Tibial nerve (tissue), 4 donors: Measurements from ENCODE around the gene CLIP4. TPM values are rescaled to one million over a fixed set of nuclear protein-coding genes. Genes with fewer than 3 reads are reported as not detected.

Experiments
- DNase-seq, 2 donors: peaks; one replicate each; pipeline ENCODE4 v3.0.0-alpha.2; 2019; ENCODE audit warnings: low spot score in 2 of 2
- H3K27ac ChIP-seq, 4 donors: fragments of 200-600 bp; sonication (generic) in 3 of 4; one replicate each; pipeline ENCODE4 v1.5.1; 2017 to 2019; ENCODE audit warnings: mild to moderate bottlenecking in 1 of 4
- H3K27me3 ChIP-seq, 2 donors: fragments of 200-600 bp; sonication (generic) in 1 of 2; one replicate each; pipeline versions ENCODE4 v1.5.1 to v1.6.0; 2017 to 2019
- H3K36me3 ChIP-seq, 3 donors: fragments of 200-600 bp; sonication (generic); one replicate each; pipeline ENCODE4 v1.5.1; 2018 to 2019
- H3K4me1 ChIP-seq, 4 donors: fragments of 200-600 bp; sonication (generic) in 3 of 4; one replicate each; pipeline ENCODE4 v1.5.1; 2017 to 2019
- H3K4me3 ChIP-seq, 4 donors: fragments of 200-600 bp; sonication (generic) in 3 of 4; one replicate each; pipeline ENCODE4 v1.5.1; 2017 to 2019; ENCODE audit warnings: mild to moderate bottlenecking in 1 of 4, moderate library complexity in 1 of 4
- H3K9me3 ChIP-seq, 4 donors: fragments of 200-600 bp; sonication (generic) in 3 of 4; one replicate each; pipeline ENCODE4 v1.5.1; 2017 to 2019
- EP300 ChIP-seq, 2 donors: sonication (generic); formaldehyde crosslinking; IDR thresholded peaks; one replicate each; pipeline ENCODE4 v1.6.1; 2017; ENCODE audit warnings: antibody characterized with exemption in 2 of 2, mild to moderate bottlenecking in 1 of 2
- POLR2A ChIP-seq, 2 donors: fragments of 450-650 bp; IDR thresholded peaks; one replicate each; pipeline ENCODE4 v1.6.1; 2017; ENCODE audit warnings: antibody characterized with exemption in 2 of 2, mild to moderate bottlenecking in 2 of 2, moderate library complexity in 2 of 2
- WGBS, 2 donors: methylation state at CpG; one replicate each; pipeline ENCODE4 v1.1.5; 2018; 5-methylcytosine and 5-hydroxymethylcytosine counted together
- total RNA-seq, 4 donors: library from RNA; depleted of rRNA; stranded (reverse); fragments of >200 nt; gene quantifications; one replicate each; pipeline ENCODE4 v1.1.0, GENCODE V29; 2016
- TF ChIP-seq, protein P1 (sequence below), 5 experiments: fragments of 200-600 bp in 3 of 5; fragments of 450-650 bp in 2 of 5; sonication (generic) in 3 of 5; IDR thresholded peaks; one replicate each; pipeline ENCODE4 v1.5.1; 2016 to 2019; ENCODE audit warnings: antibody characterized with exemption in 5 of 5, mild to moderate bottlenecking in 3 of 5, moderate library complexity in 2 of 5

Gene CLIP4
- total RNA-seq, 4 donors from 2014 or later = 71.4 to 98.6 (median 91.2) TPM

DNA sequence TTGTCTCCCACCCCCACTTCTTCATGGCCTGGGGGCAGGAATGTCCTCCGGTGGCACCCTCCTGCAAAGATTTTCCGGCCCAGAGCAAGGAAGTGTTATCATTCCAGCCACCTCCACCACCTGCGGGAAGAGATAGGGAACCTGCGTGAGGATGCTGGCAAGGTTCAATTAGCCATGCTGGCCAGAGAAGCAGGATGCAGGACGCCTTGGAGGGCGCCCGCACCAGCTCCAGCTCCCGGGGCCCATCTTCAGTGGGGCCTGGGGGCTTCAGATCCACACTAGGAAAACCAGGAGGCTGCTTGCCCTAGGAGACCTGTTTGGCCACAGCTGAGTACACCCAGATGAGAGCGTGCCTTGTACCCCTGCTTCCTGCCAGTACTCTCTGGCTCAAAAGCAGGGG is 113.7 kb downstream of the CLIP4 start:
- 87 to 93% methylated on average over 6 to 9 of the region's 9 CpGs for WGBS, 2 donors
- no peak for DNase-seq
- peaks cover 0 to 10% of the 10 kb centered on the region in 2 donors for H3K27me3 ChIP-seq
- no peak for TF ChIP-seq EP300 (IDR thresholded peaks at IDR 0.05)
- no peak for TF ChIP-seq POLR2A (IDR thresholded peaks at IDR 0.05)
- TF ChIP-seq, protein P1, sequence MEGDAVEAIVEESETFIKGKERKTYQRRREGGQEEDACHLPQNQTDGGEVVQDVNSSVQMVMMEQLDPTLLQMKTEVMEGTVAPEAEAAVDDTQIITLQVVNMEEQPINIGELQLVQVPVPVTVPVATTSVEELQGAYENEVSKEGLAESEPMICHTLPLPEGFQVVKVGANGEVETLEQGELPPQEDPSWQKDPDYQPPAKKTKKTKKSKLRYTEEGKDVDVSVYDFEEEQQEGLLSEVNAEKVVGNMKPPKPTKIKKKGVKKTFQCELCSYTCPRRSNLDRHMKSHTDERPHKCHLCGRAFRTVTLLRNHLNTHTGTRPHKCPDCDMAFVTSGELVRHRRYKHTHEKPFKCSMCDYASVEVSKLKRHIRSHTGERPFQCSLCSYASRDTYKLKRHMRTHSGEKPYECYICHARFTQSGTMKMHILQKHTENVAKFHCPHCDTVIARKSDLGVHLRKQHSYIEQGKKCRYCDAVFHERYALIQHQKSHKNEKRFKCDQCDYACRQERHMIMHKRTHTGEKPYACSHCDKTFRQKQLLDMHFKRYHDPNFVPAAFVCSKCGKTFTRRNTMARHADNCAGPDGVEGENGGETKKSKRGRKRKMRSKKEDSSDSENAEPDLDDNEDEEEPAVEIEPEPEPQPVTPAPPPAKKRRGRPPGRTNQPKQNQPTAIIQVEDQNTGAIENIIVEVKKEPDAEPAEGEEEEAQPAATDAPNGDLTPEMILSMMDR (IDR thresholded peaks at IDR 0.05) = no peak
- H3K4me1 ChIP-seq = peaks cover 0 to 17% (median 6%) of the 10 kb centered on the region in 4 donors
- H3K4me3 ChIP-seq = no peak overlapping the region
- H3K9me3 ChIP-seq = no peaks in the 10 kb centered on the region
- no peaks in the 10 kb centered on the region for H3K36me3 ChIP-seq
- H3K27ac ChIP-seq = no peak overlapping the region

DNA sequence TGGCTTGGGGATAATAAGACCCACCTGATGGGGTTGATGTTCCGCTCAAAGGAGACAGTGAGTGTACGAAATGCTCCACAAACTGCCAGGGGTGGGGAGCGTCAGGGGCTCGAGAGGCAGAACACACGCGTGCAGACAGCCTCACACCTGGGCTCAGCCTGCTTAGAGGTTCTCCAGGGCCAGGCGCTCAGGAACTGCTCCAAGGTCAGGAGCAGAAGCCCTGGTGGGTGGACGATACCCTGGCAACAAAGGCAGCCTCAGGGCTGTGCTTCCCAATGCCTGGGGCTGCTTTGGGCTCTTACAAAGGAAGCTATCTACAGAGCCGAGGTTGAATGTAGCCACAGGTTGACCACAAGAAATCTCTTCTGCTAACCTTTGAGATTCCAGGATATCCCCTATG is 114.4 kb downstream of the CLIP4 start:
- 81 to 94% methylated on average over 9 of the region's 9 CpGs for WGBS, 2 donors
- no peak overlapping the region for H3K27ac ChIP-seq
- peaks cover 0 to 10% (median 3%) of the 10 kb centered on the region in 4 donors for H3K4me1 ChIP-seq
- TF ChIP-seq, protein P1 (IDR thresholded peaks at IDR 0.05) = no peak
- no peak for TF ChIP-seq EP300 (IDR thresholded peaks at IDR 0.05)
- TF ChIP-seq POLR2A (IDR thresholded peaks at IDR 0.05) = no peak
- no peak for DNase-seq
- no peak overlapping the region for H3K4me3 ChIP-seq
- H3K9me3 ChIP-seq = no peaks in the 10 kb centered on the region
- peaks cover 0 to 10% of the 10 kb centered on the region in 2 donors for H3K27me3 ChIP-seq
- H3K36me3 ChIP-seq = no peaks in the 10 kb centered on the region

- no peaks in the 10 kb centered on the region for H3K36me3 ChIP-seq
- no peak for TF ChIP-seq EP300 (IDR thresholded peaks at IDR 0.05)
- TF ChIP-seq POLR2A (IDR thresholded peaks at IDR 0.05) = no peak
- peaks cover 0 to 10% of the 10 kb centered on the region in 2 donors for H3K27me3 ChIP-seq
- WGBS, 2 donors = 88 to 94% methylated on average over 12 to 13 of the region's 14 CpGs
- peaks cover 0 to 6% (median 0%) of the 10 kb centered on the region in 4 donors for H3K4me1 ChIP-seq
- no peaks in the 10 kb centered on the region for H3K9me3 ChIP-seq
- H3K4me3 ChIP-seq = no peak overlapping the region
- H3K27ac ChIP-seq = no peak overlapping the region
- DNase-seq = no peak
Observed at GRCh38 chr2:29232041-29232440, 116.8 kb downstream of the CLIP4 start.

DNA sequence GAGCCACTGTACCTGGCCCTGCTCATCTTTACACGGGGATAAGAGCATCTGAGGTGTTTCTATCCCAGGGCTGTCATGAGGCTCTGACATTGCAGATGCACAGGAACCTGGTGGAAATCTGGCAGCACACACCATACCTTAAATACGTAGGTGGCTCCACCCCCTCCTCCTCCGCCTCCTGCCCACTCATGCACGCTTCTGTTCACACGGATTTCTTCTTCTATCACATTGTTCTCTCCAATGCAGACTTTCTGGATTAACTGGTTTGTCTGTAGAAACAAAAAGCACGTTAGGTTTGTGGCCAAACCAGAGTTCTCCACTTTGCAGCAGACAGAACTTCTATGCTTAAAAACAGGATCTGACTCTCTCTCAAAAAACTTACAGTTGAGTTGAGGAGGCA is 118.2 kb downstream of the CLIP4 start:
- H3K4me3 ChIP-seq = no peak overlapping the region
- no peaks in the 10 kb centered on the region for H3K27me3 ChIP-seq
- H3K36me3 ChIP-seq = no peaks in the 10 kb centered on the region
- H3K9me3 ChIP-seq = no peaks in the 10 kb centered on the region
- H3K27ac ChIP-seq = no peak overlapping the region
- TF ChIP-seq POLR2A (IDR thresholded peaks at IDR 0.05) = no peak
- WGBS, 2 donors = 63 to 67% methylated on average over 6 of the region's 6 CpGs
- no peak for DNase-seq
- no peaks in the 10 kb centered on the region for H3K4me1 ChIP-seq

- no peak overlapping the region for H3K4me3 ChIP-seq
- 56 to 72% methylated on average over 3 of the region's 3 CpGs for WGBS, 2 donors
- H3K27me3 ChIP-seq = no peaks in the 10 kb centered on the region
- no peak for DNase-seq
- no peaks in the 10 kb centered on the region for H3K36me3 ChIP-seq
- no peaks in the 10 kb centered on the region for H3K4me1 ChIP-seq
- no peak overlapping the region for H3K27ac ChIP-seq
- H3K9me3 ChIP-seq = no peaks in the 10 kb centered on the region
- TF ChIP-seq EP300 (IDR thresholded peaks at IDR 0.05) = no peak
- TF ChIP-seq, protein P1 (IDR thresholded peaks at IDR 0.05) = no peak
- no peak for TF ChIP-seq POLR2A (IDR thresholded peaks at IDR 0.05)
Observed at GRCh38 chr2:29235411-29235810, 120.2 kb downstream of the CLIP4 start.

GRCh38 chr2:29236074-29236473 is 120.9 kb downstream of the CLIP4 start:
- no peaks in the 10 kb centered on the region for H3K9me3 ChIP-seq
- 85 to 95% methylated on average over 6 of the region's 6 CpGs for WGBS, 2 donors
- H3K36me3 ChIP-seq = no peaks in the 10 kb centered on the region
- no peak overlapping the region for H3K4me3 ChIP-seq
- H3K27me3 ChIP-seq = no peaks in the 10 kb centered on the region
- no peak for DNase-seq
- H3K4me1 ChIP-seq = no peaks in the 10 kb centered on the region
- no peak overlapping the region for H3K27ac ChIP-seq
- TF ChIP-seq EP300 (IDR thresholded peaks at IDR 0.05) (no peak), POLR2A (IDR thresholded peaks at IDR 0.05) (no peak)
- TF ChIP-seq, protein P1 (IDR thresholded peaks at IDR 0.05) = no peak
